Calu3 (cell line): ENCODE measurements around the gene UCN3. TPM values are rescaled to one million over a fixed set of nuclear protein-coding genes. Genes with fewer than 3 reads are reported as not detected.
A peak's percentile ranks its signal among the peaks of the same experiment; 100 is the strongest.

Experiments used
- BruUV-seq: library from RNA; stranded (reverse); fragments of 400-500 nt; replicated peaks from 2 replicates; lab custom pipeline; 2021; lab: Mats Ljungman, UMichigan
- CTCF ChIA-PET: fragments of 300-600 bp; sonication (Branson Sonifier 250); formaldehyde crosslinking; loops from one replicate; lab custom pipeline; 2022; ENCODE audit warnings: antibody characterized with exemption; lab: Charles Lee
- DNase-seq: peaks from one replicate; pipeline ENCODE4 v3.0.0; 2022
- H3K27ac Mint-ChIP-seq: one replicate; pipeline ENCODE4 v1.8.0; 2022; ENCODE audit warnings: mixed read lengths; ENCODE audit not compliant: unreplicated experiment
- H3K27me3 Mint-ChIP-seq: one replicate; pipeline ENCODE4 v1.8.0; 2022; ENCODE audit warnings: mixed read lengths; ENCODE audit not compliant: unreplicated experiment
- H3K36me3 Mint-ChIP-seq: one replicate; pipeline ENCODE4 v1.8.0; 2022; ENCODE audit warnings: mild to moderate bottlenecking, moderate library complexity, mixed read lengths; ENCODE audit not compliant: insufficient read depth, unreplicated experiment
- H3K4me1 Mint-ChIP-seq: one replicate; pipeline ENCODE4 v1.8.0; 2022; ENCODE audit warnings: mild to moderate bottlenecking, low read depth, mixed read lengths; ENCODE audit not compliant: unreplicated experiment
- H3K4me3 Mint-ChIP-seq: one replicate; pipeline ENCODE4 v1.8.0; 2022; ENCODE audit warnings: mild to moderate bottlenecking, low read depth, moderate library complexity, mixed read lengths; ENCODE audit not compliant: unreplicated experiment
- H3K9me3 Mint-ChIP-seq: one replicate; pipeline ENCODE4 v1.8.0; 2022; ENCODE audit warnings: low read depth, mixed read lengths; ENCODE audit not compliant: unreplicated experiment
- intact Hi-C: fragments of 100-400 bp; cut with micrococcal nuclease; formaldehyde crosslinking; loops from one replicate; pipeline ENCODE4 v1.10.0; 2022; ENCODE audit not compliant: unreplicated experiment
- total RNA-seq: library from RNA; stranded (reverse); gene quantifications from 2 replicates; pipeline ENCODE4 v1.2.3, GENCODE V29; 2022
- TF ChIP-seq, protein P1 (sequence below): fragments of 200-600 bp; IDR thresholded peaks from one replicate; pipeline ENCODE4 v1.8.0; 2022; ENCODE audit warnings: antibody characterized with exemption; ENCODE audit not compliant: unreplicated experiment

Gene UCN3
- total RNA-seq, 1 experiment from 2014 or later, result not detected

DNA sequence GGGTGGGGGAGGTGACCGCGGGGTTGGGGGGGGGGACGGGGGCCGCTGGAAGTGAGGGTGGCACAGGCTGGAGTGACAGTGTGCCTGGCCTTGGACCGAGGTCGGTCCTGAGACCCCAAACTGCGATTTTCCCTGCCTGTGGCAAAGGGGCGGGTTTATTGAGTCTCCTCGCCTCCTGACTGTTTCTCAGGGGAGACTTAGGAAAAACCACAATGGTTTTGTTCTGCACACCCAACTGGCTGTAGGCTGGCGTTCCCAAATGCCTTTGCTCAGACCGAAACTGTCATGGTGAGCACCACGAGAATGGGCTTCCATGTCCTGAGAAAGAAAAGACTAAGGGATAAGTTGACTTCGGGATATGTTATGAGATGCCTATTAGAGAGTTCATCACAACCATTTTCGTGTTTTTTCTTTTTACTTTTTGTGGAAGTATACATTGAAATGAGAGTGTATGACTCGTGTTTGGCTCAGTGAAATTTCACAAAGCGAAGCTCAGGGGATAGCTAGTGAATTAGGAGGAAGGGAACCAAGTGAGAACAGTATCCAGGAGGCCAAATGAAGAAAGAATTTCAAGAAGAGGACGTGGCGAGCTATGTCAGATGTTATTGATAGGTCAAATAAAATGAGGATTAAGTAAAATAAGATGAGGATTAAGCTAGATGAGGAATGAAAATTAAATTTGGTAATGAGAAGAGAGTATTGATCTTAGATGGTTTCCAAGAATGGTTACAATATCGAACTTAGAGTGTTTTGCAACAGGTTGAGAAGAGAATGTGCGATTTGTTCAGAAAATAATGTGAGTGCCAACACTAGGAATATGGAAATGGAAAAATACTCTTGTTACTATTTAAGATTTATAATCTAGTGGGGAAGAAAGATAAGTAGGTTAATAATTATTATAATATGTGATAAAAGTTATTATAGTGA, 48.5 kb downstream of the UCN3 start:
- Mint-ChIP-seq H3K27ac (no peak overlapping the region), H3K36me3 (no peaks in the 10 kb centered on the region), H3K4me1 (no peaks in the 10 kb centered on the region), H3K9me3 (peaks cover 8% of the 10 kb centered on the region), H3K4me3 (no peak overlapping the region), H3K27me3 (no peaks in the 10 kb centered on the region)
- intact Hi-C loops, result no loop called here
- CTCF ChIA-PET, result interaction anchor here (0.5 kb wide), 1 partner anchor 305 kb away, joined by 7 read pairs; no protein-coding TSS in a partner anchor
- TSS peak; percentile 44 for BruUV-seq
- TF ChIP-seq, protein P1, sequence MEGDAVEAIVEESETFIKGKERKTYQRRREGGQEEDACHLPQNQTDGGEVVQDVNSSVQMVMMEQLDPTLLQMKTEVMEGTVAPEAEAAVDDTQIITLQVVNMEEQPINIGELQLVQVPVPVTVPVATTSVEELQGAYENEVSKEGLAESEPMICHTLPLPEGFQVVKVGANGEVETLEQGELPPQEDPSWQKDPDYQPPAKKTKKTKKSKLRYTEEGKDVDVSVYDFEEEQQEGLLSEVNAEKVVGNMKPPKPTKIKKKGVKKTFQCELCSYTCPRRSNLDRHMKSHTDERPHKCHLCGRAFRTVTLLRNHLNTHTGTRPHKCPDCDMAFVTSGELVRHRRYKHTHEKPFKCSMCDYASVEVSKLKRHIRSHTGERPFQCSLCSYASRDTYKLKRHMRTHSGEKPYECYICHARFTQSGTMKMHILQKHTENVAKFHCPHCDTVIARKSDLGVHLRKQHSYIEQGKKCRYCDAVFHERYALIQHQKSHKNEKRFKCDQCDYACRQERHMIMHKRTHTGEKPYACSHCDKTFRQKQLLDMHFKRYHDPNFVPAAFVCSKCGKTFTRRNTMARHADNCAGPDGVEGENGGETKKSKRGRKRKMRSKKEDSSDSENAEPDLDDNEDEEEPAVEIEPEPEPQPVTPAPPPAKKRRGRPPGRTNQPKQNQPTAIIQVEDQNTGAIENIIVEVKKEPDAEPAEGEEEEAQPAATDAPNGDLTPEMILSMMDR, result no peak
- peak; percentile 25 for DNase-seq

DNA sequence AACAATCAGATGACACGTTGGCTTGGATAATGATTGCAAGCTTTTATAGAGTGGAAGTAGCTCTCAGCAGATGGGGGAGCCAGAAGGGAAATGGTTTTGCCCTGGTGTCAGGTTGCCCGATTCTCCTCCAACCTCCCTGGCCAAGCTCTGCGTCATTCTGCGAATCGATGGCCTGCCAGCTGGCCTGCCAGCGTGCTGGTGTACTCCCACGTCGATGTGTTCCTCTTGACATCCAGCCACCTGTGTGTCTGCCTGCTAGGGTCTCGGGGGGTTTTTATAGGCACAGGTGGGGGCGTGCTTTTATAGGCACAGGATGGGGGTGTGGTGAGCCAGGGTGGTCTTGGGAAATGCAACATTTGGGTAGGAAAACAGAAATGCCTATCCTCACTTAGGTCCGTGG, 52.2 kb downstream of the UCN3 start:
- Mint-ChIP-seq H3K36me3 (no peaks in the 10 kb centered on the region), H3K27me3 (no peaks in the 10 kb centered on the region), H3K4me1 (no peaks in the 10 kb centered on the region), H3K4me3 (no peak overlapping the region), H3K9me3 (peaks cover 13% of the 10 kb centered on the region), H3K27ac (no peak overlapping the region)
- CTCF ChIA-PET, result no interaction called here
- TF ChIP-seq, protein P1, result no peak
- no peak for DNase-seq
- intact Hi-C loops, result no loop called here
- BruUV-seq, result no TSS peak

DNA sequence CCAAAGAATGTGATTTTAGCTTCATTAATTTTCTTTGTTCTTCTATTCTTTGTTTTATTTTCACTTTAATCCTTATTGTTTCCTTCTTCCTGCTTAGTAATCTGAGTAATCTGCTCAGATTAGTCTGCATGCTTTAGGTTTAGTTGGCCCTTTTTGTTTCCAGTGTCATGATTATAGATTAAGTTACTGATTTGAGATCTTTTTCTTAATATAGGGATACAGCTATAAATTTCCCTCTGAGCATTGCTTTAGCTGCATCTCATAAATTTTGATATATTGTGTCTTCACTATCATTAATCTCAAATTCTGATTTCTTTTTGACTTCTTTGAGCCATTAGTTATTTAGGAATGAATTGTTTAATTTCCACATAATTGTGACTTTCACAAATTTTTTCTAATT, 53.8 kb downstream of the UCN3 start:
- CTCF ChIA-PET, result no interaction called here
- no peak overlapping the region for H3K27ac Mint-ChIP-seq
- peaks cover 13% of the 10 kb centered on the region for H3K9me3 Mint-ChIP-seq
- H3K4me3 Mint-ChIP-seq, result no peak overlapping the region
- H3K27me3 Mint-ChIP-seq, result no peaks in the 10 kb centered on the region
- H3K4me1 Mint-ChIP-seq, result no peaks in the 10 kb centered on the region
- BruUV-seq, result no TSS peak
- intact Hi-C loops, result no loop called here
- H3K36me3 Mint-ChIP-seq, result no peaks in the 10 kb centered on the region
- DNase-seq, result no peak
- TF ChIP-seq, protein P1, result no peak

GRCh38 chr10:5419466-5420094, 54.8 kb downstream of the UCN3 start:
- BruUV-seq, result no TSS peak
- TF ChIP-seq, protein P1, result no peak
- intact Hi-C loops, result no loop called here

More at GRCh38 chr10:5419466-5420094, 54.8 kb downstream of the UCN3 start:
- DNase-seq, result no peak
- H3K4me3 Mint-ChIP-seq, result no peak overlapping the region
- H3K4me1 Mint-ChIP-seq, result no peaks in the 10 kb centered on the region
- no peaks in the 10 kb centered on the region for H3K27me3 Mint-ChIP-seq
- no peaks in the 10 kb centered on the region for H3K36me3 Mint-ChIP-seq
- H3K27ac Mint-ChIP-seq, result no peak overlapping the region
- H3K9me3 Mint-ChIP-seq, result peaks cover 13% of the 10 kb centered on the region
- CTCF ChIA-PET, result no interaction called here
